H1 (cell line): ENCODE data around the gene GALNT6. TPM values are rescaled to one million over a fixed set of nuclear protein-coding genes. Genes with fewer than 3 reads are reported as not detected.

Experiments used
- CHD1 ChIP-seq: IDR thresholded peaks from 2 replicates; pipeline ENCODE4 v1.6.1; 2012; ENCODE audit warnings: low read depth, low read length, improper control_type of control experiment
- CHD7 ChIP-seq: fragments of 300-600 bp; sonication (generic); IDR thresholded peaks from 2 replicates; pipeline ENCODE4 v1.7.1; 2012; ENCODE audit warnings: low read length, moderate library complexity, mild to moderate bottlenecking, inconsistent platforms; ENCODE audit not compliant: insufficient replicate concordance
- EZH2 ChIP-seq: fragments of 200-600 bp; sonication (generic); IDR thresholded peaks from 2 replicates; pipeline ENCODE4 v1.7.1; 2012; ENCODE audit warnings: low read depth, mild to moderate bottlenecking, moderate library complexity, low read length, inconsistent platforms; ENCODE audit not compliant: severe bottlenecking
- KDM1A ChIP-seq: fragments of 200-600, 300-600 bp; sonication (generic); IDR thresholded peaks from 2 replicates; pipeline ENCODE4 v1.7.1; 2016; ENCODE audit warnings: mild to moderate bottlenecking, low read length, borderline replicate concordance
- KDM4A ChIP-seq: IDR thresholded peaks from one replicate; pipeline ENCODE4 v1.7.1; 2012; ENCODE audit warnings: low read depth, mild to moderate bottlenecking, moderate library complexity, low read length, inconsistent platforms; ENCODE audit not compliant: severe bottlenecking
- SIRT6 ChIP-seq: IDR thresholded peaks from one replicate; pipeline ENCODE4 v1.7.1; 2012; ENCODE audit warnings: low read length, inconsistent platforms
- SUZ12 ChIP-seq: fragments of 200-600 bp; sonication (generic); IDR thresholded peaks from 2 replicates; pipeline ENCODE4 v1.6.1; 2012; ENCODE audit warnings: mild to moderate bottlenecking, inconsistent platforms, low read length, moderate library complexity, mixed read lengths
- TAF1 ChIP-seq: IDR thresholded peaks from 2 replicates; pipeline ENCODE4 v1.6.1; 2011; ENCODE audit warnings: mild to moderate bottlenecking, low read depth, low read length
- TAF7 ChIP-seq: optimal IDR thresholded peaks from 2 replicates; pipeline ENCODE3; 2011; ENCODE audit warnings: low read depth, mild to moderate bottlenecking, inconsistent platforms, low read length, moderate library complexity, borderline replicate concordance
- ZNF274 ChIP-seq: IDR thresholded peaks from 2 replicates; pipeline ENCODE4 v1.7.0; 2012; ENCODE audit warnings: low read length, borderline replicate concordance; ENCODE audit errors: extremely low read depth
- polyA plus RNA-seq, 7 experiments: library from polyadenylated mRNA; depleted of rRNA in 3 of 7; stranded (reverse) in 5 of 7; unstranded in 2 of 7; fragments of >200 nt in 5 of 7; fragments of 200-250 nt in 2 of 7; gene quantifications; 1 replicate in 5 of 7; 2 replicates in 1 of 7; 4 replicates in 1 of 7; pipeline versions ENCODE4 v1.2.1 to v1.2.3, GENCODE V29; 2011 to 2013; ENCODE audit warnings: missing spikeins in 2 of 7, mixed read lengths in 2 of 7
- total RNA-seq: library from RNA; stranded (reverse); fragmentation: NEBNext Ultra II Directional; extraction: Animal tissue kit (Norgen Biotek cat#: 25700); gene quantifications from 2 replicates; pipeline ENCODE4 v1.2.1, GENCODE V29; 2021

Gene GALNT6
- total and polyA plus RNA-seq, 2 of the 8 experiments (the other 6 are each of a cell fraction or from before 2014, with no cell fraction given): 5.8 to 10.7 TPM

GRCh38 chr12:51424662-51425539 lies 33.7 kb upstream of the GALNT6 start, which contains the start of gene SLC4A8 (continued):
- TF ChIP-seq CHD7: no peak
- TF ChIP-seq KDM4A: peak; percentile 98
- TF ChIP-seq TAF1: no peak
- TF ChIP-seq SIRT6: no peak
- no peak for TF ChIP-seq ZNF274
- no peak for TF ChIP-seq SUZ12
- peak; percentile 58 for TF ChIP-seq TAF7
- no peak for TF ChIP-seq EZH2
- TF ChIP-seq CHD1: no peak
- no peak for TF ChIP-seq KDM1A
